Measurements from ENCODE around the gene SIAH2.

GRCh38 chr3:150729682-150730360, 33.1 kb downstream of the SIAH2 start:
- TF ChIP-seq CTCF (IDR thresholded peaks at IDR 0.05) (no peak), POLR2A (IDR thresholded peaks at IDR 0.05) (no peak), POLR2AphosphoS5 (IDR thresholded peaks at IDR 0.05) (no peak)

Data from breast epithelium (tissue), 3 donors.